Right cardiac atrium (tissue), 5 donors: ENCODE data around the gene SSBP2. TPM values are rescaled to one million over a fixed set of nuclear protein-coding genes. Genes with fewer than 3 reads are reported as not detected.
A peak's percentile ranks its signal among the peaks of the same experiment; 100 is the strongest.
"Not testable (repeated sequence)": the region's sequence is repeated elsewhere in the genome, so short reads cannot be mapped to it uniquely, and the experiment has no call there.

Experiments
- ATAC-seq, 2 donors: fragments of 200-7000 bp; cut with Tn5 transposase; one replicate each; pipeline versions ENCODE4 v1.8.0 to v1.9.1; 2020; ENCODE audit warnings: moderate library complexity in 2 of 2, mild to moderate bottlenecking in 1 of 2
- DNase-seq, 3 donors: peaks; one replicate each; pipeline ENCODE4 v3.0.0-alpha.2; 2020
- H3K27ac ChIP-seq: one replicate; pipeline ENCODE4 v1.5.1; 2013; ENCODE audit warnings: mild to moderate bottlenecking, low read length, control low read depth, moderate library complexity
- H3K27me3 ChIP-seq: one replicate; pipeline ENCODE4 v1.6.1; 2013; ENCODE audit not compliant: control insufficient read depth, insufficient read depth
- H3K4me1 ChIP-seq: one replicate; pipeline ENCODE4 v1.6.1; 2013; ENCODE audit warnings: low read length; ENCODE audit not compliant: control insufficient read depth, insufficient read depth
- H3K4me3 ChIP-seq: one replicate; pipeline ENCODE4 v1.5.1; 2013; ENCODE audit warnings: low read length, control low read depth
- H3K9me3 ChIP-seq: one replicate; pipeline ENCODE4 v1.6.1; 2013; ENCODE audit warnings: low read length; ENCODE audit not compliant: control insufficient read depth
- WGBS: extraction: QIAGEN DNeasy Blood & Tissue Kit; methylation state at CpG from one replicate; pipeline ENCODE4 v1.1.7; 2013; 5-methylcytosine and 5-hydroxymethylcytosine counted together
- intact Hi-C, 4 donors: fragments of 100-400 bp; cut with DNase I; formaldehyde crosslinking; loops; one replicate each; pipeline versions ENCODE4 v1.11.0 to v1.14.0; 2022 to 2023
- polyA plus RNA-seq: library from polyadenylated mRNA; stranded (reverse); fragments of 200-250 nt; gene quantifications from one replicate; pipeline ENCODE4 v1.2.3, GENCODE V29; 2013
- total RNA-seq, 4 donors: library from RNA; stranded (reverse); fragmentation: NEBNext Ultra II Directional; extraction: Animal tissue kit (Norgen Biotek cat#: 25700); gene quantifications; one replicate each; pipeline ENCODE4 v1.2.1, GENCODE V29; 2021
- donor health status: healthy with polysubstance abuse.
- donor health status: DM: no; HTN: yes; CAD: no.
- donor health status: DM: no; HTN: no; CAD: no.
- donor health status: DM: no; HTN: yes; CAD: no; lungs with severe emphysema.
- donor health status: DM: yes; HTN: yes; CAD: no.

SSBP2 gene
- total and polyA plus RNA-seq, 5 donors = 31.9 to 57.8 (median 51.5) TPM

DNA sequence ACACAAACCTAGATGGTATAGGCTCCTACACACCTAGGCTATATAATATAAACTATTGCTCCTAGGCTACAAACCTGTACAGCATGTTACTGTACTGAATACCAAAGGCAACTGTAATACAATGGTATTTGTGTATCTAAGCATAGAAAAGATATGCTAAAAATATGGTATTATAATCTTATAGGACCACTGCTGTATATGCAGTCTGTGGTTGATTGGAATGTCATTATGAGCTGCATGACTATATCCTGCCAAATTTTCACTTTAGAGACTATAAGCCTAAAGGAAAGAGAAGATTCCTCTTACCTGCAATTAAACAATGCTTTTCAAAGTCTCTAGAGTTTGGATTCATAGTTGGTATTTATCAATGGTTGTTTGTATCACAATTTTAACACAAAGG lies 332.3 kb downstream of the SSBP2 start:
- Histone ChIP-seq H3K27ac (no peak overlapping the region), H3K9me3 (no peaks in the 10 kb centered on the region), H3K27me3 (no peaks in the 10 kb centered on the region), H3K4me3 (no peak overlapping the region), H3K4me1 (no peaks in the 10 kb centered on the region)
- ATAC-seq = no peak
- intact Hi-C loops = no loop called here
- no peak for DNase-seq

DNA sequence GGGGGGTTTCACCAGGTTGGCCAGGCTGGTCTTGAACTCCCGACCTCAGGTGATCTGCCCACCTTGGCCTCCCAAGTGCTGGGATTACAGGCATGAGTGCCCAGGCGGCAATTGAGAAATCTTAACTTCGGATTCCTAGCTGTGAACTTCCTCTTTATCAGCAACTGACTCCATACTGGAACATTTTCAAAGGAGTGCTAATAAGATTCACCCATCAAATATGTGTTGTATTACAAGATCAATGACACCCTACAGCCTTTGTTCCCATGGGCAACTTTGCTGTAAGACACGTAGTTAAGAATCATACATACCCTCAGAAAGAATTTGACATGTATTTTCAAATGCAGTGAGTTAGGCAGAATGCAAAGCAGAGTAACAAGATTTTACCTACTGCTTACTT lies 333.8 kb downstream of the SSBP2 start:
- intact Hi-C loops = no loop called here
- DNase-seq = no peak
- Histone ChIP-seq H3K27me3 (no peaks in the 10 kb centered on the region), H3K27ac (no peak overlapping the region), H3K4me1 (no peaks in the 10 kb centered on the region), H3K9me3 (no peaks in the 10 kb centered on the region), H3K4me3 (no peak overlapping the region)
- ATAC-seq = no peak
- 83% methylated on average over 4 of the region's 4 CpGs for WGBS

DNA sequence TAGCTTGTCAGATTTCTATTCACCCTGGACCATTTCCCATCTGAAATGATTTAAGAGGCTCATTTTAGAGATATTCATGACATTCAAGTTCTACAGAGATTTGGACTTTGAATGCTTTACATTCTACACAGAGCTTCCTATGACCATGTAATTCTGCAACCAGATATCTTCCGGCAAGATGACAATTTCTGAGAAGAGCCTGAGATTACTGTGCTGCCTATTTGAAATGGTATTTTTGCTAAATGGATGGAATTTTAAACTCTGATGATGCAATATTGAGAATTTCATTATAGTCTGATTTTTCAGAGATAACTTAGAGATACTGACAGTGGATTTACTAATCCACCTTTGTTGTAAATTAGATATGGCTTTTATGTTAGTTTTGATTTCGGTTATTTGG lies 341.0 kb downstream of the SSBP2 start:
- Histone ChIP-seq H3K9me3 (no peaks in the 10 kb centered on the region), H3K27ac (no peak overlapping the region), H3K4me3 (no peak overlapping the region), H3K27me3 (no peaks in the 10 kb centered on the region), H3K4me1 (no peaks in the 10 kb centered on the region)
- ATAC-seq (no peak), DNase-seq (no peak)
- intact Hi-C loops = no loop called here
- 84% methylated on average over 2 of the region's 2 CpGs for WGBS

DNA sequence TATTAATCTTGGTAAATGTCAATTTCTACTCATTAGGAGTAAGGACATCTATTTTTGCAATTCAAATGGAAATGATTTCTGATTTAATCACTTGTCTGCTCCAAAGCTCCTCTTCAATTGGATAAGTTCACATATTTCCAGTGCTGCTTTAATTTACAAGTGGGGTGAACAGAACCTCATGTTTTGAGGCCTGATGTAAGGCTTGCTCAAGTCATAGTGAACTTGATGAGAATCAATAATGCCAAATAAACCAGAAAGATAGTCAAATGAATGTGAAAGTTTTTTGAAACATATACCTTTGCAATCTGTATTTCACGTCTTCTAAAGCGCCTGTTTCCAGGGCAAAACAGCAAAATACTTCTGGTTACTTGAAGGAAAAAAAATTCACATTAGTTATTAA lies 341.5 kb downstream of the SSBP2 start:
- no peak for ATAC-seq
- H3K4me3 ChIP-seq = no peak overlapping the region
- H3K27me3 ChIP-seq = no peaks in the 10 kb centered on the region
- DNase-seq = no peak
- no peak overlapping the region for H3K27ac ChIP-seq
- WGBS = 97% methylated on average over 2 of the region's 2 CpGs
- intact Hi-C loops = no loop called here
- H3K4me1 ChIP-seq = no peaks in the 10 kb centered on the region
- H3K9me3 ChIP-seq = no peaks in the 10 kb centered on the region

DNA sequence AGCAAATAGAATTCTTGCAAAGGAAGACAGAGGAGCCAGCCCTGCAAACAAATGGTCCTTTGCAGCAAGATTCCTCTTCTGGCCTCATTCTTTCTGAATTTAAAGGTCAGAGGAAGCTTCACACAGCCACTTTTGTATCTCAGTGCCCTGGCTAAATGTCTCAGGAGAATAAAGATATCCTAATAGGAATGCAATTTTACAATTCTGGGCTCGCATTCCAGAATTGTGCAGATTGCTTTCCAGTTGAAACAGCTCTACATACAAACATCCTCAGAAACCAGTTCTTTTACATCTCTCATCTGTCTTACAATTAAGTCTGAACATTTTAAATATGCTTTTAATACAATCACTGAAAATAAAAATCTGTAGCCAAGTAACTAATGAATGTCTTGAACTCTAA lies 342.4 kb downstream of the SSBP2 start:
- intact Hi-C loops = no loop called here
- no peak overlapping the region for H3K27ac ChIP-seq
- H3K27me3 ChIP-seq = no peaks in the 10 kb centered on the region
- DNase-seq (no peak), ATAC-seq (no peak)
- 43% methylated on average over 1 of the region's 1 CpG for WGBS
- no peaks in the 10 kb centered on the region for H3K4me1 ChIP-seq
- H3K4me3 ChIP-seq = no peak overlapping the region
- H3K9me3 ChIP-seq = no peaks in the 10 kb centered on the region

GRCh38 chr5:81407811-81408210 lies 343.1 kb downstream of the SSBP2 start:
- ATAC-seq, intact Hi-C loops, DNase-seq, H3K9me3 ChIP-seq, H3K4me1 ChIP-seq, H3K27me3 ChIP-seq, H3K27ac ChIP-seq, H3K4me3 ChIP-seq: not testable (repeated sequence)
- WGBS = 76% methylated on average over 4 of the region's 4 CpGs

DNA sequence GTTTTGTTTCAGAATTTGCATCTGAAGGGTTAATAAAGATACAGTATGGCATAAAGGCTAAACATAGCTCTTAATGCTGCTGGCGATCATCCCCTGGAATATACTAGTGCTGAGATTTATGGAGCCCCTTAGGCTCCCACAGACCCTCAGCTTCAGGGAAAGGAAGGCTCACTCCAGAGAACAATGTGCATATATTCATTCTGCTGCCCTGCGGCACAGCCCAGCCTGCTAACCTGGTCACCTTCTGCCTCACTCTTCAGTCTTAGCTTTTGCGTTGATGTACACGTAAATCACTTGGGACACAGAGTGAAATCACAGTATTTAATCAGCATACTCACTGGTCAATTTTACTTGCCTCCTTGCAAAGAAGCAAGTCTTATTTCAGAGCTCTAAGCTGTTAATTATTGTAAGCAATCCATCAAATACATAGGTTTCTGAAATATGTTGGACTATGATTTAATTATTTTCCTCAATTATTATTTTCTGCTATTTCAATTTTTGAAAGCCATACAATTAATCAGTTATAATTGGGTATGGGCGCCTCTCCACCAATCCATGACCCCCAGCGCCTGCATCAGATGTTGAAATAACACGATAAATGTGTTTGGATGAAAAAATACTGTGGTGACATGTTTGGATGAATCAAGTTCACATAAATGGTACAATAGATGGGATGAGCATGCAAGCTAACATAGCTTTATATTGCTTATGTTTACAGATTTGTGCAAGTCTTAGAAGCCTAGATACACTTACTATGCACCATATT lies 345.6 kb downstream of the SSBP2 start:
- no peak overlapping the region for H3K4me3 ChIP-seq
- ATAC-seq = no peak
- WGBS = 80% methylated on average over 7 of the region's 7 CpGs
- H3K4me1 ChIP-seq = no peaks in the 10 kb centered on the region
- no peaks in the 10 kb centered on the region for H3K27me3 ChIP-seq
- no peak for DNase-seq
- H3K9me3 ChIP-seq = no peaks in the 10 kb centered on the region
- no peak overlapping the region for H3K27ac ChIP-seq
- intact Hi-C loops = no loop called here

- intact Hi-C loops = no loop called here
- DNase-seq = no peak
- 32% methylated on average over 2 of the region's 2 CpGs for WGBS
- Histone ChIP-seq H3K9me3 (no peaks in the 10 kb centered on the region), H3K4me3 (no peak overlapping the region), H3K27me3 (no peaks in the 10 kb centered on the region), H3K4me1 (no peaks in the 10 kb centered on the region), H3K27ac (no peak overlapping the region)
- no peak for ATAC-seq
These were observed 348.5 kb downstream of the SSBP2 start for GRCh38 chr5:81402192-81402930.

DNA sequence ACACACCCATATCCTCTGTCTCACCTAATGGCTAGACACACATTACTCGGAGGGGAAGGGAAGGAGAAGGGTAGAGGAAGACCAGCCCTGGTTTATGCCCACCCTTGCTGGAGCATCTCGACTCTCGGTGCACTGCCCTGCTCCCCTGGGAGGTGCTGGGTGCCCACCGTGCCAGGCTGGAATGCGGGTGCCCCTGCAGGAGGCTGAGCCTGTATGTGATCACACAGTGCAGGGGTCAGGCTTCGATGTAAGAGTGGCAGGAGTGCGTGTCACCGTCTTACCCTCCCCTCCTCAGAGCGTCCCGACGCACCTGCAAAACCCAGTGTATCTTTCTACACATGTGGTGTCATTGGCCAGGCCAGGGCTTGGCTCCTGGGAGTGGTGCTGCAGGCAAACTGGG lies 349.6 kb downstream of the SSBP2 start:
- WGBS = 86% methylated on average over 11 of the region's 11 CpGs
- H3K4me3 ChIP-seq = no peak overlapping the region
- DNase-seq = peak in 1 of 3 donors; percentile 34
- ATAC-seq = peak in 1 of 2 donors; percentile 32
- no peaks in the 10 kb centered on the region for H3K27me3 ChIP-seq
- no peak overlapping the region for H3K27ac ChIP-seq
- intact Hi-C loops = no loop called here
- H3K9me3 ChIP-seq = no peaks in the 10 kb centered on the region
- H3K4me1 ChIP-seq = no peaks in the 10 kb centered on the region

DNA sequence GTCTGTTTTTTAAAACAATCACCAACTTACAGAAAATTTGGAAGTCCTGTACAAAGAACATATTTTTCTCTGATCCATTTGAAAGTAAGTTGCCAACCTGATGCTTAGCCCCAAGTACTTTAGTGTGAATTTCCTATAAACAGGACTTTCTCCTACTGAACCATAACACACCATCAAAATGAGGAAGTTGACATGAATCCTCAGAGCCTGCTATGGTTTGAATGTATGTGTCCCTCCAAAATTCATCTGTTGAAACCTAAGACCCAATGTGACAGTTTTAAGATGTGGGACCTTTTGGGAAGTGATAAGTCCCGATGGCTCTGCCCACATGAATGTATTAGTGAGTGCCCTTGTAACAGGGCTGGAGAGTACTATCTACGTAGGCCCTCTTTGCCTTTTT lies 350.5 kb downstream of the SSBP2 start:
- WGBS = 60% methylated on average over 2 of the region's 2 CpGs

GRCh38 chr5:81398741-81399140 lies 352.2 kb downstream of the SSBP2 start:
- H3K4me1 ChIP-seq = no peaks in the 10 kb centered on the region
- H3K4me3 ChIP-seq = no peak overlapping the region
- ATAC-seq = peak in 1 of 2 donors; percentile 34
- peaks cover 1% of the 10 kb centered on the region for H3K9me3 ChIP-seq
- DNase-seq = no peak
- intact Hi-C loops = no loop called here
- H3K27ac ChIP-seq = no peak overlapping the region
- H3K27me3 ChIP-seq = no peaks in the 10 kb centered on the region
- WGBS = 66% methylated on average over 4 of the region's 4 CpGs

More for the DNA sequence above, 350.5 kb downstream of the SSBP2 start:
- H3K4me3 ChIP-seq = no peak overlapping the region
- no peaks in the 10 kb centered on the region for H3K4me1 ChIP-seq
- H3K9me3 ChIP-seq = no peaks in the 10 kb centered on the region
- intact Hi-C loops = no loop called here
- DNase-seq (no peak), ATAC-seq (no peak)
- H3K27ac ChIP-seq = no peak overlapping the region
- H3K27me3 ChIP-seq = no peaks in the 10 kb centered on the region
